GM13976 (cell line): Measurements from ENCODE around the gene PCDHGA7.
"Not testable (repeated sequence)": the region's sequence is repeated elsewhere in the genome, so short reads cannot be mapped to it uniquely, and the experiment has no call there.

ENCODE experiments used
- DNase-seq: peaks from one replicate; pipeline ENCODE4 v3.0.0; 2012; ENCODE audit warnings: low spot score
- in situ Hi-C: fragments of 300-500 bp; cut with MboI; formaldehyde crosslinking; loops from one replicate; pipeline ENCODE4 v1.12.0; 2022; ENCODE audit warnings: low sequenced_read_pairs, mixed read lengths, inconsistent platforms; ENCODE audit not compliant: unreplicated experiment
- TF ChIP-seq, protein P1 (sequence below): IDR thresholded peaks from 2 replicates; pipeline ENCODE4 v1.5.1; 2012; ENCODE audit warnings: borderline replicate concordance, mild to moderate bottlenecking; ENCODE audit not compliant: insufficient read depth; ENCODE audit errors: extremely low read depth, missing control alignments, control extremely low read depth

The PCDHGA7 gene

DNA sequence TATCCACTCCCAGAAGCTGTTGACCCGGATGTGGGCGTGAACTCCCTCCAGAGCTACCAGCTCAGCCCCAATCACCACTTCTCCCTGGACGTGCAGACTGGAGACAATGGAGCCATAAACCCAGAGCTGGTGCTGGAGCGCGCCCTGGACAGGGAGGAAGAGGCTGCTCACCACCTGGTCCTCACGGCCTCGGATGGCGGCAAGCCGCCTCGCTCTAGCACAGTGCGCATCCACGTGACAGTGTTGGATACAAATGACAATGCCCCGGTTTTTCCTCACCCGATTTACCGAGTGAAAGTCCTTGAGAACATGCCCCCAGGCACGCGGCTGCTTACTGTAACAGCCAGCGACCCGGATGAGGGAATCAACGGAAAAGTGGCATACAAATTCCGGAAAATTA lies 10.7 kb downstream of the PCDHGA7 start:
- TF ChIP-seq, protein P1, sequence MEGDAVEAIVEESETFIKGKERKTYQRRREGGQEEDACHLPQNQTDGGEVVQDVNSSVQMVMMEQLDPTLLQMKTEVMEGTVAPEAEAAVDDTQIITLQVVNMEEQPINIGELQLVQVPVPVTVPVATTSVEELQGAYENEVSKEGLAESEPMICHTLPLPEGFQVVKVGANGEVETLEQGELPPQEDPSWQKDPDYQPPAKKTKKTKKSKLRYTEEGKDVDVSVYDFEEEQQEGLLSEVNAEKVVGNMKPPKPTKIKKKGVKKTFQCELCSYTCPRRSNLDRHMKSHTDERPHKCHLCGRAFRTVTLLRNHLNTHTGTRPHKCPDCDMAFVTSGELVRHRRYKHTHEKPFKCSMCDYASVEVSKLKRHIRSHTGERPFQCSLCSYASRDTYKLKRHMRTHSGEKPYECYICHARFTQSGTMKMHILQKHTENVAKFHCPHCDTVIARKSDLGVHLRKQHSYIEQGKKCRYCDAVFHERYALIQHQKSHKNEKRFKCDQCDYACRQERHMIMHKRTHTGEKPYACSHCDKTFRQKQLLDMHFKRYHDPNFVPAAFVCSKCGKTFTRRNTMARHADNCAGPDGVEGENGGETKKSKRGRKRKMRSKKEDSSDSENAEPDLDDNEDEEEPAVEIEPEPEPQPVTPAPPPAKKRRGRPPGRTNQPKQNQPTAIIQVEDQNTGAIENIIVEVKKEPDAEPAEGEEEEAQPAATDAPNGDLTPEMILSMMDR = no peak
- in situ Hi-C loops = no loop called here
- no peak for DNase-seq

DNA sequence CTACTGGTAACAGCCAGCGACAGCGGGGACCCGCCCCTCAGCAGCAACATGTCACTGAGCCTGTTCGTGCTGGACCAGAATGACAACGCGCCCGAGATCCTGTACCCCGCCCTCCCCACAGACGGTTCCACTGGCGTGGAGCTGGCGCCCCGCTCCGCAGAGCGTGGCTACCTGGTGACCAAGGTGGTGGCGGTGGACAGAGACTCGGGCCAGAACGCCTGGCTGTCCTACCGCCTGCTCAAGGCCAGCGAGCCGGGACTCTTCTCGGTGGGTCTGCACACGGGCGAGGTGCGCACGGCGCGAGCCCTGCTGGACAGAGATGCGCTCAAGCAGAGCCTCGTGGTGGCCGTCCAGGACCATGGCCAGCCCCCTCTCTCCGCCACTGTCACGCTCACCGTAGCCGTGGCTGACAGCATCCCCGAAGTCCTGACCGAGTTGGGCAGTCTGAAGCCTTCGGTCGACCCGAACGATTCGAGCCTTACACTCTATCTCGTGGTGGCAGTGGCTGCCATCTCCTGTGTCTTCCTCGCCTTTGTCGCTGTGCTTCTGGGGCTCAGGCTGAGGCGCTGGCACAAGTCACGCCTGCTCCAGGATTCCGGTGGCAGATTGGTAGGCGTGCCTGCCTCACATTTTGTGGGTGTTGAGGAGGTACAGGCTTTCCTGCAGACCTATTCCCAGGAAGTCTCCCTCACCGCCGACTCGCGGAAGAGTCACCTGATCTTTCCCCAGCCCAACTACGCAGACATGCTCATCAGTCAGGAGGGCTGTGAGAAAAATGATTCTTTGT lies 12.1 kb downstream of the PCDHGA7 start:
- in situ Hi-C loops = not testable (repeated sequence)

DNA sequence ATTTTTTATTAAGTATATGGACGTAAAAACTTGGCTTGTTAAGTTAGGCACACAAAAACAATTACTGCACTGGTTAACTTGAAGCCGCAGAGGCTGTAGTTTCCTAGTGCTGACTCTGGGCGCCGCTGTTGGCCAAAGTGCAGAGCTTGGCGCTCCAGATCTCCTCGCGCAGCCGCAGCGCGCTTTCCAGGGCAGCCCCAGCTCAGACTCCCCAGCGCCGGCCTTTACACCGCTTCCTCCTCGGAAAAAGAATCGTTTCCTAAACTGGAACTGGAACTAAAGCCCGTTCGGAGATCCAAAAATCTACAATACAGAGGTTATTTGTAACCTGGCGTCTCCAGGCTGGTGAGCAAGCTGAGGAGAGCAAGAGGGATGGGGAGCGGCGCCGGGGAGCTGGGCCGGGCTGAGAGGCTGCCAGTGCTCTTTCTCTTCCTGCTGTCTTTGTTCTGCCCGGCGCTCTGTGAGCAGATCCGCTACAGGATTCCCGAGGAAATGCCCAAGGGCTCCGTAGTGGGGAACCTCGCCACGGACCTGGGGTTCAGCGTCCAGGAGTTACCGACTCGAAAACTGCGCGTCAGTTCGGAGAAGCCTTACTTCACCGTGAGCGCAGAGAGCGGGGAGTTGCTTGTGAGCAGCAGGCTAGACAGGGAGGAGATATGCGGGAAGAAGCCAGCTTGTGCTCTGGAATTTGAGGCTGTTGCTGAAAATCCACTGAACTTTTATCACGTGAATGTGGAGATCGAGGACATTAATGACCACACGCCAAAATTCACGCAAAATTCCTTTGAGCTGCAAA lies 15.4 kb downstream of the PCDHGA7 start, which contains the start of gene PCDHGB5:
PCDHGB5 (plus strand) TSS at position 192 of the 796 bp plus-strand sequence; CDS start at position 373, 181 bp downstream.
- in situ Hi-C loops = not testable (repeated sequence)
- DNase-seq = peak; percentile 59

More for the DNA sequence above, 12.1 kb downstream of the PCDHGA7 start:
- DNase-seq = not testable (repeated sequence)

DNA sequence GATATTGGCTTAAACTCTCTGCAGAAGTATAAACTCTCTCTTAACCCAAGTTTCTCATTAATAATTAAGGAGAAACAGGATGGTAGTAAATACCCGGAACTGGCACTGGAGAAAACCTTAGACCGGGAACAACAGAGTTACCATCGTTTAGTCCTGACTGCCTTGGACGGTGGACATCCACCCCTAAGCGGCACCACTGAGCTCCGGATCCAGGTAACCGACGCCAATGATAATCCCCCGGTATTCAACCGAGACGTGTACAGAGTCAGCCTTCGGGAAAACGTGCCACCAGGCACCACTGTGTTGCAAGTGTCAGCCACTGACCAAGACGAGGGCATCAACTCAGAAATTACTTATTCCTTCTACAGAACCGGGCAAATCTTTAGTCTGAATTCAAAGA lies 16.1 kb downstream of the PCDHGA7 start:
- TF ChIP-seq, protein P1 = no peak
- in situ Hi-C loops = no loop called here
- DNase-seq = no peak

More for the DNA sequence above, 15.4 kb downstream of the PCDHGA7 start, which contains the start of gene PCDHGB5:
- TF ChIP-seq, protein P1 = peak; percentile 73

DNA sequence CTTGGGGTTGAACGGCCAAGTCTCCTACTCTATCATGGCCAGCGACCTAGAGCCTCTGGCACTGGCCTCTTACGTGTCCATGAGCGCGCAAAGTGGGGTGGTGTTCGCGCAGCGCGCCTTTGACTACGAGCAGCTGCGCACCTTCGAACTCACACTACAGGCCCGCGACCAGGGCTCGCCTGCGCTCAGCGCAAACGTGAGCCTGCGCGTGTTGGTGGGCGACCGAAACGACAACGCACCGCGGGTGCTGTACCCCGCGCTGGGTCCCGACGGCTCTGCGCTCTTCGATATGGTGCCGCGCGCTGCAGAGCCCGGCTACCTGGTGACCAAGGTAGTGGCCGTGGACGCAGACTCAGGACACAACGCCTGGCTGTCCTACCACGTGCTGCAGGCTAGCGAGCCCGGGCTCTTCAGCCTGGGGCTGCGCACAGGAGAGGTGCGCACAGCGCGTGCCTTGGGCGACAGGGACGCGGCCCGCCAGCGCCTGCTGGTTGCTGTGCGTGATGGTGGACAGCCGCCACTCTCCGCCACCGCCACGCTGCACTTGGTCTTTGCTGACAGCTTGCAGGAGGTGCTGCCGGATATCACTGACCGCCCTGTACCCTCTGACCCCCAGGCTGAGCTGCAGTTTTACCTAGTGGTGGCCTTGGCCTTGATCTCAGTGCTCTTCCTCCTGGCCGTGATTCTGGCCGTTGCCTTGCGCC lies 17.2 kb downstream of the PCDHGA7 start:
- no peak for DNase-seq
- in situ Hi-C loops = no loop called here
- TF ChIP-seq, protein P1 = no peak

DNA sequence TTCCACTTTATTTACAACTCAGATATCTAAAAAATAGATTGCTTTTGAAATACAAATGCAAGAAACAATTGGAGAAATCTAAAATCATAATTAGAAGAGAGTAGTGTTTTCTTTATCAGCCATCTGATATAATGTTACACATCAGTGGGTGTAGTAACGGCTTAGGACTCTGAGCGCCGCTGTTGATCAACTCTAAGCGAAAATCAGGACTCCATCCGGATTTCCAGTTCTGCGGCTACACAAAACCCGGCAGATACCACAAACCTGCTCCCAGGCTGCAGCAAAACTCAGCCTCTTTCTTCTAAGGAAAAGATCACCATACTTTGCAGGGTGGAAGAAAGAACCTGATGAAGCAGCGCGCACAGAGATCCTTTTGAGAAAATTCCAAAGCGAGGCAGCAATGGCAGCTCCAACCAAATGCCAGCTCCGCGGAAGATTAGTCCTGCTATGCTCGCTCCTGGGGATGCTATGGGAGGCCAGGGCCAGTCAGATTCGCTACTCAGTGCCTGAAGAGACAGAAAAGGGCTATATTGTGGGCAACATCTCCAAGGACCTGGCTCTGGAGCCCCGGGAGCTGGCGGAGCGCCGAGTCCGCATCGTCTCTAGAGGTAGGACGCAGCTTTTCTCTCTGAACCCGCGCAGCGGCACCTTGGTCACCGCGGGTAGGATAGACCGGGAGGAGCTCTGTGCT lies 20.2 kb downstream of the PCDHGA7 start, which contains the start of gene PCDHGA9:
PCDHGA9 (plus strand) TSS at position 226 of the 691 bp plus-strand sequence; CDS start at position 401, 175 bp downstream.
- TF ChIP-seq, protein P1 = peak; percentile 12
- in situ Hi-C loops = no loop called here
- DNase-seq = no peak
